Panc1 (cell line): Measurements from ENCODE around the gene BCL11B. TPM values are rescaled to one million over a fixed set of nuclear protein-coding genes. Genes with fewer than 3 reads are reported as not detected.

Experiments used
- ATAC-seq: fragments of 200-7000 bp; cut with Tn5 transposase; 2 replicates; pipeline ENCODE4 v1.9.1; 2020; ENCODE audit warnings: mild to moderate bottlenecking, moderate library complexity
- BruUV-seq: library from RNA; stranded (reverse); fragments of 400-500 nt; replicated peaks from 2 replicates; lab custom pipeline; 2021; lab: Mats Ljungman, UMichigan
- CTCF ChIA-PET: fragments of 300-600 bp; sonication (Branson Sonifier 250); formaldehyde crosslinking; loops from one replicate; lab custom pipeline; 2022; ENCODE audit warnings: antibody characterized with exemption; lab: Charles Lee
- POLR2A ChIA-PET: fragments of 300-600 bp; sonication (Branson Sonifier 250); formaldehyde crosslinking; loops from one replicate; lab custom pipeline; 2022; ENCODE audit warnings: antibody characterized with exemption; lab: Charles Lee
- DNase-seq: peaks from one replicate; pipeline ENCODE4 v3.0.0-alpha.2; 2010; ENCODE audit warnings: low read depth, low spot score
- H3K27ac ChIP-seq: 2 replicates; pipeline ENCODE4 v1.5.1; 2011; ENCODE audit warnings: mild to moderate bottlenecking, low read length, inconsistent platforms
- H3K27me3 ChIP-seq: fragments of 200-500 bp; sonication (Bioruptor generic); 2 replicates; pipeline ENCODE4 v1.6.0; 2014; ENCODE audit warnings: low read length, inconsistent platforms; ENCODE audit not compliant: control insufficient read depth, insufficient read depth
- H3K36me3 ChIP-seq: fragments of 200-500 bp; sonication (Bioruptor generic); 2 replicates; pipeline ENCODE4 v1.5.1; 2014; ENCODE audit warnings: inconsistent platforms, mild to moderate bottlenecking, low read length, moderate library complexity; ENCODE audit not compliant: control insufficient read depth, insufficient read depth
- H3K4me1 ChIP-seq: 2 replicates; pipeline ENCODE4 v1.5.1; 2011; ENCODE audit warnings: inconsistent platforms, mild to moderate bottlenecking, low read length, moderate library complexity; ENCODE audit not compliant: control insufficient read depth, insufficient read depth
- H3K4me3 ChIP-seq, 2 experiments: 2 replicates each; pipeline ENCODE4 v1.5.1; 2011 to 2012; ENCODE audit warnings: low read depth in 2 of 2, low read length in 2 of 2, mild to moderate bottlenecking in 2 of 2, inconsistent platforms in 1 of 2, moderate library complexity in 1 of 2
- H3K9me3 ChIP-seq: fragments of 200-500 bp; sonication (Bioruptor generic); 2 replicates; pipeline ENCODE4 v1.5.1; 2014; ENCODE audit warnings: low read depth, mild to moderate bottlenecking, inconsistent platforms, low read length, moderate library complexity; ENCODE audit not compliant: control insufficient read depth, insufficient read depth
- POLR2AphosphoS5 ChIP-seq: IDR thresholded peaks from 2 replicates; pipeline ENCODE4 v1.6.1; 2012; ENCODE audit warnings: mild to moderate bottlenecking, low read depth, low read length, moderate library complexity
- REST ChIP-seq, 2 experiments: IDR thresholded peaks; 2 replicates each; pipeline ENCODE4 v1.6.1; 2011 to 2012; ENCODE audit warnings: low read depth in 2 of 2, control low read depth in 1 of 2, low read length in 1 of 2, mild to moderate bottlenecking in 1 of 2, moderate library complexity in 1 of 2; ENCODE audit not compliant: insufficient read depth in 1 of 2
- SIN3A ChIP-seq: IDR thresholded peaks from 2 replicates; pipeline ENCODE4 v1.6.1; 2012; ENCODE audit warnings: low read depth, mild to moderate bottlenecking, low read length, moderate library complexity, borderline replicate concordance; ENCODE audit not compliant: insufficient read depth
- TCF7L2 ChIP-seq: IDR thresholded peaks from 2 replicates; pipeline ENCODE4 v1.6.1; 2011; ENCODE audit warnings: mild to moderate bottlenecking, low read depth, low read length, inconsistent platforms
- in situ Hi-C: cut with HindIII; loops from 2 replicates; pipeline ENCODE4 v1.10.0; 2016; ENCODE audit warnings: low sequenced_read_pairs, low pct_unique_long_range_greater_than_20kb
- intact Hi-C: fragments of 100-400 bp; cut with micrococcal nuclease; formaldehyde crosslinking; loops from one replicate; pipeline ENCODE4 v1.10.0; 2022; ENCODE audit not compliant: unreplicated experiment
- total RNA-seq: library from RNA; stranded (reverse); gene quantifications from one replicate; pipeline ENCODE4 v1.2.1, GENCODE V29; 2021; ENCODE audit not compliant: unreplicated experiment
- TF ChIP-seq, protein P1 (sequence below): fragments of 450-650 bp; IDR thresholded peaks from 2 replicates; pipeline ENCODE4 v1.5.1; 2017; ENCODE audit warnings: mild to moderate bottlenecking

Gene BCL11B
- total RNA-seq, 1 experiment from 2014 or later, result 0.23 TPM

DNA sequence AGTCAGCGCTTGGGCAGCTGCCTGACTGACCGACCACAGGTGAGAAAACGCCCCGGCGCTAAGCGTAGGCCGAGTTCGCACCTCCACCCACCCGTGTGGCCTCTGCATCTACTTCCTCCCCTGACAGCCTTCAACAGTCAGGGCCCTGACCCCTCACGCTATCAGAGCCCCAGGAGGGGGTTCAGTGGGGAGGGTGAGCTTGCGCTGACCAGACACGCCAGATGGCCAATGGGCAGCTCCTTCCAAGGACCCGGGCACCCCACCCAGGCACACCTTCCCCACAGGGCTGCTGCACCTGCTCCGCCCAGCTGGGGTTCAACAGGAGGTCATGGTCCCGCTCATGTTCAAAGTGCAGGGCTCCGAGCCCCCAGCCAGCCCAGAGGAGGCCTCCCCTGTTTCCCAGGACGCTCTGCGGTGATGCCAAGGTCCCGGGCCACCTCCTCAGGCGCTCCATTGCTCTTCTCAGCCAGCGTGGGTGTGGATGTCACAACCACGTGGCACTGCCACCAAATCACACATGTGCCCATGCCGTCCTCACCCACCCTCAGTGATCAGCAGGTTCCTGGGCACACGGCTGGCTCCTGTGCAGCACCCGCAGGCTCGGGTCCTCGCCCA is 48.7 kb upstream of the BCL11B start:
- DNase-seq (no peak), ATAC-seq (peak; percentile 47)
- Histone ChIP-seq H3K4me3 (no peak overlapping the region), H3K27ac (no peak overlapping the region), H3K27me3 (no peaks in the 10 kb centered on the region), H3K36me3 (no peaks in the 10 kb centered on the region), H3K9me3 (no peaks in the 10 kb centered on the region), H3K4me1 (no peaks in the 10 kb centered on the region)
- ChIA-PET POLR2A (no interaction called here), CTCF (interaction anchor here (0.6 to 1.3 kb wide), 4 partner anchors 13 to 72 kb away, joined by 3 to 6 read pairs (median 4); no protein-coding TSS in a partner anchor)
- no TSS peak for BruUV-seq
- intact Hi-C loops, result loop anchor here (10.0 kb wide), 1 partner anchor 94 kb away; no protein-coding TSS in a partner anchor
- in situ Hi-C loops, result no loop called here
- TF ChIP-seq POLR2AphosphoS5 (no peak), SIN3A (no peak), REST (IDR thresholded peaks at IDR 0.05; ENCODE audit: insufficient read depth in 1 of 2, low read depth in 2 of 2, low read length in 1 of 2) (no peak), TCF7L2 (no peak)
- TF ChIP-seq, protein P1, sequence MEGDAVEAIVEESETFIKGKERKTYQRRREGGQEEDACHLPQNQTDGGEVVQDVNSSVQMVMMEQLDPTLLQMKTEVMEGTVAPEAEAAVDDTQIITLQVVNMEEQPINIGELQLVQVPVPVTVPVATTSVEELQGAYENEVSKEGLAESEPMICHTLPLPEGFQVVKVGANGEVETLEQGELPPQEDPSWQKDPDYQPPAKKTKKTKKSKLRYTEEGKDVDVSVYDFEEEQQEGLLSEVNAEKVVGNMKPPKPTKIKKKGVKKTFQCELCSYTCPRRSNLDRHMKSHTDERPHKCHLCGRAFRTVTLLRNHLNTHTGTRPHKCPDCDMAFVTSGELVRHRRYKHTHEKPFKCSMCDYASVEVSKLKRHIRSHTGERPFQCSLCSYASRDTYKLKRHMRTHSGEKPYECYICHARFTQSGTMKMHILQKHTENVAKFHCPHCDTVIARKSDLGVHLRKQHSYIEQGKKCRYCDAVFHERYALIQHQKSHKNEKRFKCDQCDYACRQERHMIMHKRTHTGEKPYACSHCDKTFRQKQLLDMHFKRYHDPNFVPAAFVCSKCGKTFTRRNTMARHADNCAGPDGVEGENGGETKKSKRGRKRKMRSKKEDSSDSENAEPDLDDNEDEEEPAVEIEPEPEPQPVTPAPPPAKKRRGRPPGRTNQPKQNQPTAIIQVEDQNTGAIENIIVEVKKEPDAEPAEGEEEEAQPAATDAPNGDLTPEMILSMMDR, result no peak

GRCh38 chr14:99320105-99320572 is 48.1 kb upstream of the BCL11B start:
- Histone ChIP-seq H3K27me3 (no peaks in the 10 kb centered on the region), H3K27ac (no peak overlapping the region), H3K36me3 (no peaks in the 10 kb centered on the region), H3K4me1 (no peaks in the 10 kb centered on the region), H3K9me3 (no peaks in the 10 kb centered on the region), H3K4me3 (peak overlapping the region in 1 of 2 experiments; percentile 29; a peak in 1 of 4 replicates)
- no TSS peak for BruUV-seq
- peak; percentile 85 for ATAC-seq
- TF ChIP-seq TCF7L2, result no peak
- TF ChIP-seq, protein P1, result peak; percentile 94
- POLR2A ChIA-PET, result interaction anchor here (0.6 kb wide), 1 partner anchor 96 kb away, joined by 4 read pairs; no protein-coding TSS in a partner anchor
- CTCF ChIA-PET, result interaction anchor here (0.6 to 1.3 kb wide), 8 partner anchors 14 to 96 kb away, joined by 3 to 6 read pairs (median 4); no protein-coding TSS in a partner anchor
- DNase-seq, result peak; percentile 12
- in situ Hi-C loops, result no loop called here
- intact Hi-C loops, result loop anchor here (10.0 kb wide), 1 partner anchor 95 kb away; no protein-coding TSS in a partner anchor
